Measurements from ENCODE around the gene LMF1. TPM values are rescaled to one million over a fixed set of nuclear protein-coding genes. Genes with fewer than 3 reads are reported as not detected.

Gene LMF1
- total and polyA plus RNA-seq, 9 of the 15 experiments (the other 6 are each of a cell fraction or from before 2014, with no cell fraction given), result 0.11 to 1.6 (median 0.55) TPM; not detected in 1

DNA sequence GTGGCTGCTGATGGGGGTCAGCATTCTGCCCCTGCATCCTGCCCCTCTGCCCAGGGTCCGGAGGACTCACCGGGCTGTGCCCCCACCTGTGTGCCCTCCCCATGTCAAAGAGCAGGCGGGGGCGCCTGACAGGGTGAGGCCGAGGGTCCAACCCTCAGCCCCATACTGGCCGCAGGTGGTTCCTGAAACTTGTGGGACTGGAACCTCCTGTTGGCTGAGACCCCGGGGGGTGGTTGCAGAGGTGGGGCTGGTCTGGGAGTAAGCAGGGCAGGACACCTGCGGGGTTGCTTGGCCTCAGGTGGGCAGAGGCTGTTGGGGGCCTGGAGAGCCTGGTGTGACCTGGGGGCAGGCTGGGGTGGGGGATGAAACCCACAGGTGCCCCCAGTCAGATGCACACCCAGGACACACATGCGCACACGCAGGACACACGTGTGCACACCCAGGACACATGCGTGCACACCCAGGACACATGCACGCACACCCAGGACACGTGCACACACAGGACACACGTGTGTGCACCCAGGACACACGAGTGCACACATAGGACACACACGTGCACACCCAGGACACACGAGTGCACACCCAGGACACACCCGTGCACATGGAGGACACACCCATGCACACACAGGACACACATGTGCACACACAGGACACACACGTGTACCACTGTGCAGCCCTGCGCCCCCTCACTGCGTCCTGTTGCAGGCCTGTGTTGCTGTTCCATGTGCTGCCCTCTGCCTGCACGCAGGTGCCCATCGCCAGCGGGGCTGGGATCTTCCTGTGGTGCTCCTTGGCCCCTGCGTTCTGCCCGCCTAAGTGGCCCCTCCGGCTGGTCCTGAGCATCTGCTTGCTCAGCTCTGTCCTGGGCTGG is 42.2 kb upstream of the LMF1 start:
- no peak overlapping the region for H3K4me3 ChIP-seq
- ATAC-seq (no peak), FAIRE-seq (no peak), DNase-seq (ENCODE audit: extremely low read depth in 1 of 4, low spot score in 3 of 4) (no peak)
- intact Hi-C loops (cut with micrococcal nuclease), result no loop called here
- in situ Hi-C loops (cut with MboI), result no loop called here
- TF ChIP-seq, protein P1, sequence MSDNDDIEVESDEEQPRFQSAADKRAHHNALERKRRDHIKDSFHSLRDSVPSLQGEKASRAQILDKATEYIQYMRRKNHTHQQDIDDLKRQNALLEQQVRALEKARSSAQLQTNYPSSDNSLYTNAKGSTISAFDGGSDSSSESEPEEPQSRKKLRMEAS (CRISPR knock-in tag; IDR thresholded peaks at IDR 0.05), result peak; percentile 29; the same call in 1 of the 2 replicates
- TF ChIP-seq MYNN (IDR thresholded peaks at IDR 0.05) (peak; percentile 81; the same call in 1 of the 2 replicates), MYNN (CRISPR knock-in tag; IDR thresholded peaks at IDR 0.05) (no peak), KDM1A (IDR thresholded peaks at IDR 0.05) (peak in 1 of 2 experiments; percentile 53; a peak in 1 of 4 replicates), KAT7 (CRISPR knock-in tag; IDR thresholded peaks at IDR 0.05; ENCODE audit: borderline replicate concordance) (no peak), FUS (optimal IDR thresholded peaks at IDR 0.05; ENCODE audit: low read depth, low read length) (no peak)
- TF ChIP-seq, protein P2, sequence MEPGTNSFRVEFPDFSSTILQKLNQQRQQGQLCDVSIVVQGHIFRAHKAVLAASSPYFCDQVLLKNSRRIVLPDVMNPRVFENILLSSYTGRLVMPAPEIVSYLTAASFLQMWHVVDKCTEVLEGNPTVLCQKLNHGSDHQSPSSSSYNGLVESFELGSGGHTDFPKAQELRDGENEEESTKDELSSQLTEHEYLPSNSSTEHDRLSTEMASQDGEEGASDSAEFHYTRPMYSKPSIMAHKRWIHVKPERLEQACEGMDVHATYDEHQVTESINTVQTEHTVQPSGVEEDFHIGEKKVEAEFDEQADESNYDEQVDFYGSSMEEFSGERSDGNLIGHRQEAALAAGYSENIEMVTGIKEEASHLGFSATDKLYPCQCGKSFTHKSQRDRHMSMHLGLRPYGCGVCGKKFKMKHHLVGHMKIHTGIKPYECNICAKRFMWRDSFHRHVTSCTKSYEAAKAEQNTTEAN (CRISPR knock-in tag; IDR thresholded peaks at IDR 0.05), result peak; percentile 99
- peaks cover 26 to 79% of the 10 kb centered on the region in 2 experiments; a peak in 4 of 5 replicates for H3K27me3 ChIP-seq (ENCODE audit: control insufficient read depth in 2 of 2, insufficient read depth in 2 of 2, low read length in 2 of 2)
- no peaks in the 10 kb centered on the region for H3K9me3 ChIP-seq (replicated peaks; ENCODE audit: control insufficient read depth, insufficient read depth, low read depth, low read length)
- no peaks in the 10 kb centered on the region for H3K79me2 ChIP-seq (ENCODE audit: control insufficient read depth, insufficient read depth, low read length)
- POLR2A ChIA-PET, result interaction anchor here (1.1 to 1.3 kb wide), 2 partner anchors 14 to 15 kb away, joined by 3 to 5 read pairs; no protein-coding TSS in a partner anchor
- 4% methylated on average over 25 of the region's 28 CpGs for WGBS (ENCODE audit: insufficient coverage, low coverage, missing lambda C conversion rate)
- H3K9ac ChIP-seq (ENCODE audit: insufficient read depth in 1 of 2, low read depth in 2 of 2, low read length in 2 of 2), result no peak overlapping the region
- no TSS peak for BruUV-seq (replicated peaks)
- H4K20me1 ChIP-seq (replicated peaks; ENCODE audit: control insufficient read depth, insufficient read depth, low read length), result peaks cover 16% of the 10 kb centered on the region; the same call in 1 of the 2 replicates
- H3K27ac ChIP-seq (ENCODE audit: extremely low read depth, low read depth, low read length), result no peak overlapping the region
- no peaks in the 10 kb centered on the region for H3K9me1 ChIP-seq (ENCODE audit: control insufficient read depth, insufficient read depth, low read length)
- CTCF ChIA-PET (ENCODE audit: low intra/inter-chr PET ratio), result no interaction called here
- H3K4me1 ChIP-seq (replicated peaks in 1 of 2; ENCODE audit: control insufficient read depth in 2 of 2, insufficient read depth in 2 of 2, low read length in 2 of 2), result peaks cover 0 to 15% of the 10 kb centered on the region in 2 experiments; a peak in 1 of 5 replicates
- H3K36me3 ChIP-seq (ENCODE audit: control insufficient read depth, insufficient read depth, low read length), result no peaks in the 10 kb centered on the region
- H2AFZ ChIP-seq (ENCODE audit: low read depth, low read length), result no peak overlapping the region
- H3K4me2 ChIP-seq (ENCODE audit: insufficient read depth, low read length), result no peak overlapping the region

All from K562 (cell line).